ENCODE data around the gene TECPR2.

Gene TECPR2

GRCh38 chr14:102492531-102492910 is 129.8 kb downstream of the TECPR2 start:
- no peak for DNase-seq (ENCODE audit: low read depth in 3 of 3, low spot score in 1 of 3)

GRCh38 chr14:102493096-102493495 is 130.4 kb downstream of the TECPR2 start:
- no peak for DNase-seq (ENCODE audit: low read depth in 3 of 3, low spot score in 1 of 3)

GRCh38 chr14:102493585-102493984 is 130.8 kb downstream of the TECPR2 start:
- DNase-seq (ENCODE audit: low read depth in 3 of 3, low spot score in 1 of 3): no peak

- DNase-seq (ENCODE audit: low read depth in 3 of 3, low spot score in 1 of 3): no peak
Observed at GRCh38 chr14:102495491-102496330, 133.0 kb downstream of the TECPR2 start.

GRCh38 chr14:102496331-102496691 is 133.6 kb downstream of the TECPR2 start:
- DNase-seq (ENCODE audit: low read depth in 3 of 3, low spot score in 1 of 3): no peak

GRCh38 chr14:102496958-102497744 is 134.4 kb downstream of the TECPR2 start:
- DNase-seq (ENCODE audit: low read depth in 3 of 3, low spot score in 1 of 3): no peak

GRCh38 chr14:102497998-102498677 is 135.4 kb downstream of the TECPR2 start:
- no peak for DNase-seq (ENCODE audit: low read depth in 3 of 3, low spot score in 1 of 3)

- DNase-seq (ENCODE audit: low read depth in 3 of 3, low spot score in 1 of 3): no peak
Observed at GRCh38 chr14:102498678-102499265, 136.0 kb downstream of the TECPR2 start.

GRCh38 chr14:102499401-102500157 is 136.8 kb downstream of the TECPR2 start:
- DNase-seq (ENCODE audit: low read depth in 3 of 3, low spot score in 1 of 3): no peak

- DNase-seq (ENCODE audit: low read depth in 3 of 3, low spot score in 1 of 3): no peak
Observed at GRCh38 chr14:102500158-102500662, 137.5 kb downstream of the TECPR2 start.

- no peak for DNase-seq (ENCODE audit: low read depth in 3 of 3, low spot score in 1 of 3)
Observed at GRCh38 chr14:102500713-102501112, 138.0 kb downstream of the TECPR2 start.

- DNase-seq (ENCODE audit: low read depth in 3 of 3, low spot score in 1 of 3): no peak
Observed at GRCh38 chr14:102501751-102502315, 139.1 kb downstream of the TECPR2 start.

- no peak for DNase-seq (ENCODE audit: low read depth in 3 of 3, low spot score in 1 of 3)
Observed at GRCh38 chr14:102502571-102502970, 139.8 kb downstream of the TECPR2 start.

GRCh38 chr14:102503641-102504327 is 141.0 kb downstream of the TECPR2 start:
- DNase-seq (ENCODE audit: low read depth in 3 of 3, low spot score in 1 of 3): no peak

- no peak for DNase-seq (ENCODE audit: low read depth in 3 of 3, low spot score in 1 of 3)
Observed at GRCh38 chr14:102504328-102504999, 141.7 kb downstream of the TECPR2 start.

GRCh38 chr14:102505000-102505619 is 142.4 kb downstream of the TECPR2 start:
- DNase-seq (ENCODE audit: low read depth in 3 of 3, low spot score in 1 of 3): no peak

GRCh38 chr14:102505775-102506625 is 143.3 kb downstream of the TECPR2 start:
- no peak for DNase-seq (ENCODE audit: low read depth in 3 of 3, low spot score in 1 of 3)

GRCh38 chr14:102506626-102506925 is 143.8 kb downstream of the TECPR2 start:
- no peak for DNase-seq (ENCODE audit: low read depth in 3 of 3, low spot score in 1 of 3)

Measured in stimulated activated CD4-positive, alpha-beta T cell treated with anti-CD3 and anti-CD28 coated beads, TNF-alpha, amount 100 ng/mL, for 1 hour (primary cell).